HFFc6 (cell line): Measurements from ENCODE around the gene STK32B. TPM values are rescaled to one million over a fixed set of nuclear protein-coding genes. Genes with fewer than 3 reads are reported as not detected.
"Not testable (repeated sequence)": the region's sequence is repeated elsewhere in the genome, so short reads cannot be mapped to it uniquely, and the experiment has no call there.

Source experiments
- DNase-seq: peaks from one replicate; pipeline ENCODE4 v3.0.0-alpha.2; 2018
- H3K27ac Mint-ChIP-seq: 2 replicates; pipeline ENCODE4 v1.8.0; 2020; ENCODE audit warnings: mild to moderate bottlenecking, mixed read lengths
- H3K27me3 Mint-ChIP-seq: 2 replicates; pipeline ENCODE4 v1.8.0; 2021; ENCODE audit warnings: mild to moderate bottlenecking, moderate library complexity, mixed read lengths; ENCODE audit not compliant: insufficient read depth
- H3K36me3 Mint-ChIP-seq: 2 replicates; pipeline ENCODE4 v1.8.0; 2021; ENCODE audit warnings: low read depth, mixed read lengths
- H3K4me1 Mint-ChIP-seq: 2 replicates; pipeline ENCODE4 v1.8.0; 2020; ENCODE audit warnings: low read depth, mixed read lengths
- H3K4me3 Mint-ChIP-seq: 2 replicates; pipeline ENCODE4 v1.8.0; 2020; ENCODE audit warnings: mild to moderate bottlenecking, moderate library complexity, mixed read lengths
- H3K9me3 Mint-ChIP-seq: 2 replicates; pipeline ENCODE4 v1.8.0; 2020; ENCODE audit warnings: mild to moderate bottlenecking, mixed read lengths
- total RNA-seq, 6 experiments: library from RNA; stranded (reverse); fragmentation: NEBNext Ultra II Directional; extraction: Animal tissue kit (Norgen Biotek cat#: 25700); gene quantifications; 2 replicates in 1 of 6; 3 replicates in 5 of 6; pipeline ENCODE4 v1.2.3, GENCODE V29; 2021
- TF ChIP-seq, protein P1 (sequence below): fragments of 200-600 bp; sonication (generic); IDR thresholded peaks from 2 replicates; pipeline ENCODE4 v1.5.0; 2021; ENCODE audit warnings: antibody characterized with exemption, mild to moderate bottlenecking

Gene STK32B
- total RNA-seq, 6 experiments from 2014 or later = 0.14 to 0.33 (median 0.18) TPM; not detected in 1

GRCh38 chr4:5222951-5223350, 171.7 kb downstream of the STK32B start:
- no peak for DNase-seq
- H3K9me3 Mint-ChIP-seq = peaks cover 67% of the 10 kb centered on the region
- H3K4me3 Mint-ChIP-seq = no peak overlapping the region
- H3K27ac Mint-ChIP-seq = no peak overlapping the region
- H3K36me3 Mint-ChIP-seq = no peaks in the 10 kb centered on the region
- H3K4me1 Mint-ChIP-seq = no peaks in the 10 kb centered on the region
- no peaks in the 10 kb centered on the region for H3K27me3 Mint-ChIP-seq
- TF ChIP-seq, protein P1, sequence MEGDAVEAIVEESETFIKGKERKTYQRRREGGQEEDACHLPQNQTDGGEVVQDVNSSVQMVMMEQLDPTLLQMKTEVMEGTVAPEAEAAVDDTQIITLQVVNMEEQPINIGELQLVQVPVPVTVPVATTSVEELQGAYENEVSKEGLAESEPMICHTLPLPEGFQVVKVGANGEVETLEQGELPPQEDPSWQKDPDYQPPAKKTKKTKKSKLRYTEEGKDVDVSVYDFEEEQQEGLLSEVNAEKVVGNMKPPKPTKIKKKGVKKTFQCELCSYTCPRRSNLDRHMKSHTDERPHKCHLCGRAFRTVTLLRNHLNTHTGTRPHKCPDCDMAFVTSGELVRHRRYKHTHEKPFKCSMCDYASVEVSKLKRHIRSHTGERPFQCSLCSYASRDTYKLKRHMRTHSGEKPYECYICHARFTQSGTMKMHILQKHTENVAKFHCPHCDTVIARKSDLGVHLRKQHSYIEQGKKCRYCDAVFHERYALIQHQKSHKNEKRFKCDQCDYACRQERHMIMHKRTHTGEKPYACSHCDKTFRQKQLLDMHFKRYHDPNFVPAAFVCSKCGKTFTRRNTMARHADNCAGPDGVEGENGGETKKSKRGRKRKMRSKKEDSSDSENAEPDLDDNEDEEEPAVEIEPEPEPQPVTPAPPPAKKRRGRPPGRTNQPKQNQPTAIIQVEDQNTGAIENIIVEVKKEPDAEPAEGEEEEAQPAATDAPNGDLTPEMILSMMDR = no peak

DNA sequence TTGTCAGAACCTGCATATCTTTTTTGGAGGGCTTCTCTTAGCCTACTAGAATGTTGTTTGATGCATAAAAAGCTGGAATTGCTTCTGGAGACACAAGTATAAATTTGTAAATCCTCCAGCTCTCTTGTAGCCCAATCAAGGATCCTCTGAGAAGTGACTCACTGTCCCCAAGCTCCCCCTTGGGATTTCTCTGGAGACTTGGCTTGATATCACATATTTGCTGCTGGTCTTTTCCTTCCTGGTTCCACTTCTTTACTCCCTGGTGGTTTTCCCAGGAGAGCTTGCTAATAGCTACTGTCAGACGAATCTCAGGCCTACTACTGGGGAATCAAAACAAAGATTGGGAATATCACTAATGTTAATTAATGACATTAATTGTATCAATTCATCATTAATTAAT, 173.1 kb downstream of the STK32B start:
- TF ChIP-seq, protein P1 = no peak
- Mint-ChIP-seq H3K9me3 (peaks cover 63% of the 10 kb centered on the region), H3K4me1 (no peaks in the 10 kb centered on the region), H3K4me3 (no peak overlapping the region), H3K36me3 (no peaks in the 10 kb centered on the region), H3K27me3 (no peaks in the 10 kb centered on the region), H3K27ac (no peak overlapping the region)
- DNase-seq = no peak

DNA sequence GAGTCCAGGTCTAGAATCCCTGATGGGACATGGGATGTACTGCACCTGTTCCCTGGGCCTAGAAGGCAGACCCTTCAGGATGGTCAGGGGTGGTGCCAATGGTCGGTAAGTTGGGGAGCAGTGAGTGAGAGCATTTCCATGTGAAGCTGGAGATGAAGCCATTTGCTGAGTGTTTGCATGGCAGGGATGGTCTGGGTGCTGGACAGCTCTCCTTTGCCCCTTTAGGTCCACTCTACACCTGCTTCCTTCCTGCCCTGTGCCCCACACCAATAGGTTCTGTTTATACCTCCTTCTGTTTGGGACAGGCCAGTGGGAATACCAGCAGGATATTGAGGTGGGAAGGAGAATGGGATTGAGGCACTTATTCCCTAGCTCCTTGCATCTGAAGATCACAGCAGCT, 181.3 kb downstream of the STK32B start:
- peaks cover 42% of the 10 kb centered on the region for H3K9me3 Mint-ChIP-seq
- no peak for DNase-seq
- no peaks in the 10 kb centered on the region for H3K4me1 Mint-ChIP-seq
- peaks cover 2% of the 10 kb centered on the region; the same call in 1 of the 2 replicates for H3K27me3 Mint-ChIP-seq
- H3K36me3 Mint-ChIP-seq = no peaks in the 10 kb centered on the region; the same call in 1 of the 2 replicates
- H3K4me3 Mint-ChIP-seq = no peak overlapping the region
- TF ChIP-seq, protein P1 = no peak
- H3K27ac Mint-ChIP-seq = no peak overlapping the region

DNA sequence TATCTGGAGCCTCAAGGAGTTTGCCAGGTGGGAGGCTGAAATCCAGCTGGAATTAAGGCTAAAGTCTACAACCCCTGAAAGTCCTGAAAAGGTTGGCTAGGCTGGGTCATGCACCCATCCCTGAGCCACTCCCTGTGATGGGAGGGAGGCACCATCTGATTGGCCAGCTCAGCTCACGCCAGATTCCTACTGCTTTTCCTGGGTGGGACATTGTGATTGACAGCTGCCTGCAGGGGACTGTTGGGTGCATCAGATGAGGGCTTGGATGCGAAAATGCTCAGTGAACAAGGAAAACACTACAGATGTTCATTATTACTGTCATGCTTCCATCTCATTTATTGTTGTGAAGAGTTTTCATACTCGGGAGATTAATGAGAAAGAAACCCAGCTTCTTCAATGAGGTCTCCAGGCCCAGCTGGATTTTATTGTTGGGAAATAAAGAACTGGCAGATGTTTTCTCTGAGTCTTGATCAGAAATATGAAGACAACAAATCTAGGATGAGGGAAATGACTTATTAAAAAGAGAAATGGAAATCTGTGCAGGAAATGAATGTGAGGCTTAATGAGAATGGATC, 185.9 kb downstream of the STK32B start:
- TF ChIP-seq, protein P1 = no peak

DNA sequence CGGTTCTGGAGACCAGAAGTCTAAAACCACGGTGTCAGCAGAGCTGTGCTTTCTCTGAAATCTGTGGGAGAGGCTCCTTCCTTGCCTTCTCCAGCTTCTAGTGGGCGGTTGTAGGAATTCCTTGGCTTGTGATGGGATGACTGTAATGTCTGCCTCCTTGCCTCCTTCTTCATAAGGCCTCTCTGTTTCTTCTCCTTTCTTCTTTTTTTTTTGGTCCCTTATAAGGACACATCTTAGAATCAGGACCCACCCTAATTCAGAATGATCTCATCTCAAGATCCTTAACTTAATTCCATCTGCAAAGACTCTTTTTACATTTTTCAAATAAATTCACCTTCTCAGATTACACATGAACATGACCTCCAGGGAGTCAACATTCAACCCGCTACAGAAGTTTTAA, 186.9 kb downstream of the STK32B start:
- H3K9me3 Mint-ChIP-seq = peaks cover 15% of the 10 kb centered on the region
- H3K4me3 Mint-ChIP-seq = no peak overlapping the region
- no peak overlapping the region for H3K27ac Mint-ChIP-seq
- H3K27me3 Mint-ChIP-seq = no peaks in the 10 kb centered on the region; the same call in 1 of the 2 replicates
- DNase-seq = no peak
- TF ChIP-seq, protein P1 = no peak
- H3K4me1 Mint-ChIP-seq = no peaks in the 10 kb centered on the region
- H3K36me3 Mint-ChIP-seq = no peaks in the 10 kb centered on the region; the same call in 1 of the 2 replicates

More for the DNA sequence above, 185.9 kb downstream of the STK32B start:
- H3K9me3 Mint-ChIP-seq = peaks cover 17% of the 10 kb centered on the region
- no peaks in the 10 kb centered on the region; the same call in 1 of the 2 replicates for H3K36me3 Mint-ChIP-seq
- no peak for DNase-seq
- no peak overlapping the region for H3K4me3 Mint-ChIP-seq
- no peaks in the 10 kb centered on the region; the same call in 1 of the 2 replicates for H3K27me3 Mint-ChIP-seq
- no peaks in the 10 kb centered on the region for H3K4me1 Mint-ChIP-seq
- H3K27ac Mint-ChIP-seq = no peak overlapping the region

DNA sequence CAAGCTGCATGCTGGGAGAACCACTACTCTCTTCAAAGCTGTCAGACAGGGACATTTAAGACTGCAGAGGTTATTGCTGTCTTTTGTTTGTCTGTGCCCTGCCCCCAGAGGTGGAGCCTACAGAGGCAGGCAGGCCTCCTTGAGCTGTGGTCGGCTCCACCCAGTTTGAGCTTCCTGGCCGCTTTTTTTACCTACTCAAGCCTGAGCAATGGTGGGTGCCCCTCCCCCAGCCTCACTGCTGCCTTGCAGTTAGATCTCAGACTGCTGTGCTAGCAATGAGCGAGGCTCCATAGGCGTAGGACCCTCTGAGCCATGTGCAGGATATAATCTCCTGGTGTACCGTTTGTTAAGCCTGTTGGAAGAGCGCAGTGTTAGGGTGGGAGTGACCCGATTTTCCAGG, 195.8 kb downstream of the STK32B start:
- peaks cover 52% of the 10 kb centered on the region for H3K9me3 Mint-ChIP-seq
- H3K27ac Mint-ChIP-seq, H3K27me3 Mint-ChIP-seq, DNase-seq, H3K4me1 Mint-ChIP-seq, H3K36me3 Mint-ChIP-seq, H3K4me3 Mint-ChIP-seq: not testable (repeated sequence)
